Suprapubic skin (tissue), 4 donors: ENCODE measurements around the gene CDC45. TPM values are rescaled to one million over a fixed set of nuclear protein-coding genes. Genes with fewer than 3 reads are reported as not detected.
A peak's percentile ranks its signal among the peaks of the same experiment; 100 is the strongest.

Source experiments
- DNase-seq, 2 donors: peaks; one replicate each; pipeline ENCODE4 v3.0.0-alpha.2; 2019; ENCODE audit warnings: low spot score in 2 of 2
- H3K27ac ChIP-seq: fragments of 200-600 bp; sonication (generic); one replicate; pipeline ENCODE4 v1.5.1; 2019
- H3K27me3 ChIP-seq: fragments of 200-600 bp; sonication (generic); one replicate; pipeline ENCODE4 v1.5.1; 2019
- H3K36me3 ChIP-seq: fragments of 200-600 bp; sonication (generic); one replicate; pipeline ENCODE4 v1.5.1; 2019
- H3K4me1 ChIP-seq: fragments of 200-600 bp; sonication (generic); one replicate; pipeline ENCODE4 v1.5.1; 2019
- H3K4me3 ChIP-seq: fragments of 200-600 bp; sonication (generic); one replicate; pipeline ENCODE4 v1.5.1; 2019; ENCODE audit warnings: mild to moderate bottlenecking
- H3K9me3 ChIP-seq: fragments of 200-600 bp; sonication (generic); one replicate; pipeline ENCODE4 v1.5.1; 2019
- EP300 ChIP-seq: sonication (generic); formaldehyde crosslinking; IDR thresholded peaks from one replicate; pipeline ENCODE4 v1.6.1; 2017; ENCODE audit warnings: antibody characterized with exemption
- POLR2A ChIP-seq, 2 donors: fragments of 450-650 bp; IDR thresholded peaks; one replicate each; pipeline ENCODE4 v1.6.1; 2017; ENCODE audit warnings: antibody characterized with exemption in 2 of 2, mild to moderate bottlenecking in 2 of 2, moderate library complexity in 2 of 2
- POLR2AphosphoS5 ChIP-seq, 3 donors: sonication (generic); formaldehyde crosslinking; IDR thresholded peaks; one replicate each; pipeline ENCODE4 v1.6.1; 2017; ENCODE audit warnings: antibody characterized with exemption in 3 of 3
- WGBS: methylation state at CpG from one replicate; pipeline ENCODE4 v1.1.5; 2018; 5-methylcytosine and 5-hydroxymethylcytosine counted together
- total RNA-seq, 4 donors: library from RNA; depleted of rRNA; stranded (reverse); fragments of >200 nt; gene quantifications; one replicate each; pipeline ENCODE4 v1.1.0, GENCODE V29; 2016
- TF ChIP-seq, protein P1 (sequence below), 2 donors: fragments of 200-600 bp in 1 of 2; fragments of 450-650 bp in 1 of 2; sonication (generic) in 1 of 2; IDR thresholded peaks; one replicate each; pipeline ENCODE4 v1.5.1; 2016 to 2019; ENCODE audit warnings: antibody characterized with exemption in 2 of 2, mild to moderate bottlenecking in 1 of 2, moderate library complexity in 1 of 2

CDC45 gene, protein sequence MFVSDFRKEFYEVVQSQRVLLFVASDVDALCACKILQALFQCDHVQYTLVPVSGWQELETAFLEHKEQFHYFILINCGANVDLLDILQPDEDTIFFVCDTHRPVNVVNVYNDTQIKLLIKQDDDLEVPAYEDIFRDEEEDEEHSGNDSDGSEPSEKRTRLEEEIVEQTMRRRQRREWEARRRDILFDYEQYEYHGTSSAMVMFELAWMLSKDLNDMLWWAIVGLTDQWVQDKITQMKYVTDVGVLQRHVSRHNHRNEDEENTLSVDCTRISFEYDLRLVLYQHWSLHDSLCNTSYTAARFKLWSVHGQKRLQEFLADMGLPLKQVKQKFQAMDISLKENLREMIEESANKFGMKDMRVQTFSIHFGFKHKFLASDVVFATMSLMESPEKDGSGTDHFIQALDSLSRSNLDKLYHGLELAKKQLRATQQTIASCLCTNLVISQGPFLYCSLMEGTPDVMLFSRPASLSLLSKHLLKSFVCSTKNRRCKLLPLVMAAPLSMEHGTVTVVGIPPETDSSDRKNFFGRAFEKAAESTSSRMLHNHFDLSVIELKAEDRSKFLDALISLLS
- total RNA-seq: 1 to 10 TPM in 3 of 4 donors, under 1 TPM in 1; 0.72 to 3.3 (median 1.4) TPM

GRCh38 chr22:19479355-19480172, at the start of gene CDC45:
TSS of gene CDC45 (plus strand) at chr22:19479920. CDS start at chr22:19479969, 49 bp downstream.
- TF ChIP-seq, protein P1, sequence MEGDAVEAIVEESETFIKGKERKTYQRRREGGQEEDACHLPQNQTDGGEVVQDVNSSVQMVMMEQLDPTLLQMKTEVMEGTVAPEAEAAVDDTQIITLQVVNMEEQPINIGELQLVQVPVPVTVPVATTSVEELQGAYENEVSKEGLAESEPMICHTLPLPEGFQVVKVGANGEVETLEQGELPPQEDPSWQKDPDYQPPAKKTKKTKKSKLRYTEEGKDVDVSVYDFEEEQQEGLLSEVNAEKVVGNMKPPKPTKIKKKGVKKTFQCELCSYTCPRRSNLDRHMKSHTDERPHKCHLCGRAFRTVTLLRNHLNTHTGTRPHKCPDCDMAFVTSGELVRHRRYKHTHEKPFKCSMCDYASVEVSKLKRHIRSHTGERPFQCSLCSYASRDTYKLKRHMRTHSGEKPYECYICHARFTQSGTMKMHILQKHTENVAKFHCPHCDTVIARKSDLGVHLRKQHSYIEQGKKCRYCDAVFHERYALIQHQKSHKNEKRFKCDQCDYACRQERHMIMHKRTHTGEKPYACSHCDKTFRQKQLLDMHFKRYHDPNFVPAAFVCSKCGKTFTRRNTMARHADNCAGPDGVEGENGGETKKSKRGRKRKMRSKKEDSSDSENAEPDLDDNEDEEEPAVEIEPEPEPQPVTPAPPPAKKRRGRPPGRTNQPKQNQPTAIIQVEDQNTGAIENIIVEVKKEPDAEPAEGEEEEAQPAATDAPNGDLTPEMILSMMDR (IDR thresholded peaks at IDR 0.05): no peak
- TF ChIP-seq EP300 (no peak), POLR2A (IDR thresholded peaks at IDR 0.05) (no peak), POLR2AphosphoS5 (IDR thresholded peaks at IDR 0.05) (no peak)
- peak within 1 kb of the TSS; percentile 75 for H3K4me3 ChIP-seq
- peak; percentile 98 for DNase-seq
- H3K9me3 ChIP-seq: no peaks in the 10 kb centered on the region
- no peaks in the 10 kb centered on the region for H3K27me3 ChIP-seq
- peaks cover 4% of the 10 kb centered on the region for H3K36me3 ChIP-seq
- WGBS: 0% methylated on average over 18 of the region's 50 CpGs
- H3K27ac ChIP-seq: peak within 1 kb of the TSS; percentile 97
- H3K4me1 ChIP-seq: peaks cover 44% of the 10 kb centered on the region

GRCh38 chr22:19429950-19430889, 49.5 kb upstream of the CDC45 start:
- peaks cover 9% of the 10 kb centered on the region for H3K36me3 ChIP-seq
- DNase-seq: no peak
- H3K4me1 ChIP-seq: peaks cover 32% of the 10 kb centered on the region
- H3K9me3 ChIP-seq: no peaks in the 10 kb centered on the region
- TF ChIP-seq, protein P1 (IDR thresholded peaks at IDR 0.05): no peak
- no peak for TF ChIP-seq EP300
- TF ChIP-seq POLR2AphosphoS5 (IDR thresholded peaks at IDR 0.05): no peak
- TF ChIP-seq POLR2A (IDR thresholded peaks at IDR 0.05): no peak
- no peaks in the 10 kb centered on the region for H3K27me3 ChIP-seq
- peak overlapping the region; percentile 96 for H3K4me3 ChIP-seq
- peak overlapping the region; percentile 78 for H3K27ac ChIP-seq
- WGBS: 8% methylated on average over 10 of the region's 12 CpGs

- H3K9me3 ChIP-seq: no peaks in the 10 kb centered on the region
- TF ChIP-seq POLR2A (IDR thresholded peaks at IDR 0.05): no peak
- no peak for TF ChIP-seq EP300
- TF ChIP-seq, protein P1 (IDR thresholded peaks at IDR 0.05): no peak
- TF ChIP-seq POLR2AphosphoS5 (IDR thresholded peaks at IDR 0.05): no peak
- DNase-seq: peak in 1 of 2 donors; percentile 76
- H3K4me3 ChIP-seq: peak overlapping the region; percentile 96
- H3K4me1 ChIP-seq: peaks cover 31% of the 10 kb centered on the region
- H3K27me3 ChIP-seq: no peaks in the 10 kb centered on the region
- peaks cover 17% of the 10 kb centered on the region for H3K36me3 ChIP-seq
- WGBS: 1% methylated on average over 14 of the region's 53 CpGs
- peak overlapping the region; percentile 78 for H3K27ac ChIP-seq
These were observed 48.7 kb upstream of the CDC45 start for GRCh38 chr22:19430890-19431541.

GRCh38 chr22:19431649-19432132, 48.0 kb upstream of the CDC45 start, which contains the start of gene HIRA:
TSS of gene HIRA (minus strand) at chr22:19431733. CDS start at chr22:19431476, 257 bp downstream.
- no peak for TF ChIP-seq EP300
- peak in 1 of 3 donors; percentile 84 for TF ChIP-seq POLR2AphosphoS5 (IDR thresholded peaks at IDR 0.05)
- no peak for TF ChIP-seq POLR2A (IDR thresholded peaks at IDR 0.05)
- TF ChIP-seq, protein P1 (IDR thresholded peaks at IDR 0.05): no peak
- Histone ChIP-seq H3K4me3 (peak within 1 kb of the TSS; percentile 96), H3K36me3 (peaks cover 22% of the 10 kb centered on the region), H3K9me3 (no peaks in the 10 kb centered on the region), H3K4me1 (peaks cover 30% of the 10 kb centered on the region), H3K27ac (peak within 1 kb of the TSS; percentile 98), H3K27me3 (no peaks in the 10 kb centered on the region)
- DNase-seq: peak; percentile 90 to 92
- 0% methylated on average over 25 of the region's 66 CpGs for WGBS
